Measurements from ENCODE around the gene FOXN3.

The FOXN3 gene

DNA sequence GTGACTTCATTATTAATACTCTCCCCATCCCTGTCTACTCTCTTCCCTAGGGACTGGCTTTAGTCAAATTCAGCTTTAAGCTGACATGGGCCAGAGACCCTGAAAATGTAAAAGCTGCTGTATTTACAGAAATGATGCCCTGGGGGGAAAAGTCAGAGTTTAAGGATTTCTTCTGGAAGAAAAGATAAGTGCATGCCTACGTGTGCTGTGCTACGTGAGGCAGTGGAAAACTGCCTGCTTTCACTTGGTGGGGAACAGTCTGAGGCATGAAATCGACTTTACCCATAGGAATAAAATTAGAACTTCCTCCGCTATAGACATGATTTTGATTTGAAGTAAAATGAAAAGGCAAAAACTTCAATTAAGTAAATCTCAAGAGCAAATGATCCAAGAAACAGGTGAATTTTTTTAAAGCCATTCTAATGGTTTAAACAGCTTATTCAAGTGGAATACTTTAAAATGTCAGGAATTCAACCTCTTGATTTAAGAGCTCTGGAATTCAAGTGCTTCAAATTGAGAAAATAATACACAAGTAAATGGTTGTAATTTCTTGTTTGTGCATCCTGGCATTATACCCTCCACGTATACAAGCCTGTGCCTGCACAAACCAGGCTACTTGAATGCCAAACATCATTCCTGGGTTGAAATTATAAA lies 168.5 kb downstream of the FOXN3 start:
- no peak for DNase-seq

DNA sequence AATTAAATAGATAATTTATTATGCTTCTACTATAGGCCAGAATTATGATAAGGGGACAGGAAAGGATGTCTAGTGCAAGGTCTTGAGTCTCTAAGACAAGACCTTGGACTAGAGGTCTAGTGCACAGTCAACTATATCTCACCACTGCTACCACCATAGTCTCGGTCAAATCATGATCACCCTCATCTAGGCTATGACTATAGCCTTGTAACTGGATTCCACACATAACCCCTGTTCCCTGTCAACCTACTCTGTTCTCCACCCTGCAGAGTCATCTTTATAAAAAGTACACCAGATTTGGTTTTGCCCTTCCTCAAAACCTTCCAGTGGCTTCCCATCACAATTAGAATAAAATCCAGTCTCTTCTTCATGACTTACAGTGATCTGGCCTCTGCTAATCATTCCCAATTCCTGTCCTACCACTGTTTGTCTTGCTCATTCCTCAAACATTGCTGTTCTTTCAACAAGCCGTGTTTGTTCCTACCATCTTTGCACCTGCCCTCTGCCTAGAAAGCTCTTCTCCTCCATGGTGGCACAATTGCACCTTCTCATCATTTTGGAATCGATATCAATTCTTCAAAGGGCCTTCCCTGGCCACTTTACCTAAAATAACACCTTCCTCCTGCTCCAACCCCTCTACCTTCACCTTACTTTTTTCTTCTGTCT lies 169.4 kb downstream of the FOXN3 start:
- DNase-seq = peak in 1 of 3 experiments; percentile 13

DNA sequence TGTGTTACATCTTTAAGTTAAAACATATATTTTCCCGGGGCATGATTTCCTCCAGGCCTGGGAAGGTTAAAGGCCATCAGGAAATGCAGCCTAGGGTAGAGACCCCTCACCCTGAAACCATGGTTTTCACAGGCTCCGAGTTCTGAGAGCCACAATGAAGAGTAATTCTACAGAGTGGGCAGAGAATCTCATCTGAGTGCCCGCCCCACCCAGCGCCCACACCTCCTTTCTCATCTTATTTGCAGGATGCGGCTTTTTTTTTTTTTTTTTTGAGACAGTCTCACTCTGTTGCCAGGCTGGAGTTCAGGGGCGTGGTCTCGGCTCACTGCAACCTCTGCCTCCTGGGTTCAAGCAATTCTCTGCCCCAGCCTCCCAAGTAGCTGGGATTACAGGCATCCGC lies 170.7 kb downstream of the FOXN3 start:
- no peak for DNase-seq

DNA sequence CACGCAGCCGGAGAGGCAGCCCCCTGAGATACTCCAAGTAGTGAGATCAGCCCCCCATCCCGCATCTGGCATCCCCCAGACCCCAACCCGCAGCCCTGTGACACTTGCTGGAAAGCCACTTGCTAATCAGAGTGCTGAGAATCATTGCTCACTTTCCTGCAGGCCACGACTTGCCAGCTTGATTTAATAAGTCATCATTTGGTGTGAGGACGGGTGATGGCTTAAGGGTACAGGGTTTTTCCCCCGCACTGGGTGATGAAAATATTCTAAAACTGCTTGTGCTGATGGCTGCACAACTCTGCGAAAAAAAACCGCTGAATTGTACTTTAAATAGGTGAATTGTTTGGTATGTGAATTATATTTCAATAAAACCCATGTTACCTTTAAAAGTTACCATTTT lies 171.2 kb downstream of the FOXN3 start:
- DNase-seq = no peak

DNA sequence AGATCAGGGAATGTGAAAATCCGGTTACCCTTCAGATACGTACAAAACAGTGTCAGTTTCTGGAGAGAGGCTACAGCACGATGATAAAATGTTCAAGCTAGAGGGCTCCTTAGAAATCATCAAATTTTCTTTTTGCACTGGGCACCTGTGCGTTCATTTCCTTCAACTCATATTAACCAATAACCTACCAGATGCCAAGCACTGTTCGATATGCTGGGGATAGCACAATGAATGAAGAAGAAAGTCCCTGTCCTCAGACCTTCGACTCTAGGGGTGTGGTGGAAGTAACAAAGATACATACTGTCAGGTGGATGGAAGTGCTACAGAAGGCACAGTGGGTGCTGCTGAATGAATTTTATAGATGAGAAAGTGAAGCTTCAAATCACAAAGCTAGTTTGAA lies 172.3 kb downstream of the FOXN3 start:
- no peak for DNase-seq

DNA sequence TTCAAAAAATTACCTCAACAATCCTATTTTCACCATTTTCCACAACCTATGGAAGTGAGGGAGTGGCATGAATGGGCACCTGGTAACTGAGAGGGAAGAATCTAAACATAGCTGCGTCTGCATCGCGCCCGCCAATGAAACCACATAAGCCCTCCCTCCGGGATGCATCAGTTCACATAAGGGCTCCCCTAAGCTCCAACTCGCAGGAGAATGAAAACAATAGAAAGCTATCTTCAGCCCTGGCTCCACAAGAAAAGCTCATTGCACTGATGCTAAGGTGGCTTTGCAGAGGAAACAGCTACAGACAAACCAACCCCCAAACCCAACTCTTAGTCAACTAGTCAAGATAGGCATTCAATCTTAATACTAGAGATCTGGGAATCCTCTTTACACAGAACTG lies 173.3 kb downstream of the FOXN3 start:
- DNase-seq = peak in 1 of 3 experiments; percentile 90

DNA sequence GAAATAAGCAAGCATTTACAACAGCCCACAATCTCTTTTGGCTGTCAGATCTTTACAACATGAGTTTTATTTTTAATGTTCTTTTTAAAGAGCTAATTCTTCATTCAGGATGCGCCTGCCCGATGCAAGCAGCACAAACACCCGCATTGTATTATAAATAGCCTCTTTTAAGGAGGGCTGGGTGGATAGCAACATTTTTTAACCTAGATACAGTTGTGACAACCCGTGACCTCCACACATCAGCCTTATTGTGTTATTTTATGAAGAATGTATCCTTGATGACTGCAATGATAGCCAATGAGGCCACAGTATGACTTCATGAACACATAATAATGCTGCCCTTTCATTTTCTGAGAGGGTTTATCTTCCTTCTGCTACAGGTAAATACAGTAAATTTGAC lies 173.7 kb downstream of the FOXN3 start:
- no peak for DNase-seq

DNA sequence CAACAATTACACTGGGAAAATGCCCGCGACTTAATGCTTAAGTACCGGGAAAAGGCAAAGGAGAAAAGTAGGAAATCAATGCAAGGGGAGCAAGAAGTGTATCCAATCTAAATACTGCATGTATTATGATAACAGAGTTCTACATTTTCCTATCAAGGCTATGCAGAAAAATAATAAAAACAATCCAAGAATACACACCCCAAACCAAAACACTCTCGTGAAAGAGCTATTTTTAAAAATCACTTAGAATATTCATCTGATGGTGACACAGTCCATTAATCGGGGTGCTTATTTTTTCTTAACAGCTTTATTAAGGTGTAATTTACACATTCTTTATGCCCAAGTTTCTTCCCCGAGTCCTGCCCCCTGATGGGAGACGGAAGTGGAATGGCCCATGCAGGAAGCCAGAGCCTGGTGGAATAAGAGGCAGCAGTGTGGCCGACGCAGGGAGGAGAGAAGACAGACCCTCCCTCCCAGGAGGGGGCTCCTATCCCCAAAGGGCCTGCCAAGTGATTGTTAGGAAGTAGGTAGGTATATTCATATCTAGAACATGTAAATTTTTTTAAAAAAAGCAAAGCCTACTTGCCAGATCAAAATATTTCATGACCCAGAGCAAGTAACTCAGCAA lies 174.3 kb downstream of the FOXN3 start:
- no peak for DNase-seq

DNA sequence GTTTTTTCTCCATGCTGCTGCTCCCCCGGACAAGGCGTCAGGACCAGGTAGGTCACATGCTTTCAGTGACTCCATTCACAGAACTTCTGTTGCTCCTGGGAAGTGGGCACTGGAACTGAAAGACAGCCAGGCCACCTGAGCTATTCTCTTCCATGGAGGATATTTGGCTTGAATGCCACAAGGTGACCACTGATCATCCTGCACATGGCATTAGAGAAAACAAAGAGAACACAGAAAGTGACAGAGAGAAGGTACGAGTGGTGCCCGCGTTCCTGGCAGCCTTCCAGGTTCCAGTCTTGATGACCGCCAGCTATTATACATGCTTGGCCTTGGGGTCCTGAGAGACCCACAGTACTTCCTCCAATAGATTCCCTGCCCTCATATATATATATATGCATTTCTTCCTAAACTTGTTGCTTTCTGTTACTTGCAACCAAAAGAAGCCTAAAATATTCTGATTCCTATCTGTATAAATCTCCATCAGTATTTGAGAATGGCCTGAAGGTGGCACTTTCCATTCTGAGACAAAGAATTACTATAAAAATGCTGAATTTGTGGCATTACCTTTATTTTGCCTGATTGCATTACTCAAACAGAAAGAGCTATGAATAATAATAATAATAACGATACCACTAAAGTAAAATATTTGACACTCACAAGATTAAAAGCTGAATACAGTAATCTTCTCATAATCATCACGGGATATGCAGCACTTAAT lies 174.9 kb downstream of the FOXN3 start:
- peak in 1 of 3 experiments; percentile 11 for DNase-seq

DNA sequence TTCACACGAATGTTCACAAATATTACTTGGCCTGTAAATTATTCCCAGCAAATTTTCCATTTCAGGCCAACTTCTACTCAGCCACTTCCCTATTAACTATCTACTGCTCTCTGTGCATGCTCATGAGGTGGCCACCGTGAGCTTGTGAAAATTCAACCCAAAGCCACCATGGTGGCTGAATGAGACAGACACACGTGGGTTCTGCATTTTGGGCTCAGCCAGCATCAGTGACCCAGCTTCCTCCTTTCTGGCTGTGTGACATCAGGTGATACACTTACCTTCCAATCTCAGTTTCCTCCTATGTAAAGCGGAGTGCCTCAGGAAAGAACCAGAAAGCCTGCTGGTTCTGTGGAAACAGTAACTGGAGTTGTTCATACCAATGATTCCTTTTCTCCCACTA lies 175.8 kb downstream of the FOXN3 start:
- no peak for DNase-seq

DNA sequence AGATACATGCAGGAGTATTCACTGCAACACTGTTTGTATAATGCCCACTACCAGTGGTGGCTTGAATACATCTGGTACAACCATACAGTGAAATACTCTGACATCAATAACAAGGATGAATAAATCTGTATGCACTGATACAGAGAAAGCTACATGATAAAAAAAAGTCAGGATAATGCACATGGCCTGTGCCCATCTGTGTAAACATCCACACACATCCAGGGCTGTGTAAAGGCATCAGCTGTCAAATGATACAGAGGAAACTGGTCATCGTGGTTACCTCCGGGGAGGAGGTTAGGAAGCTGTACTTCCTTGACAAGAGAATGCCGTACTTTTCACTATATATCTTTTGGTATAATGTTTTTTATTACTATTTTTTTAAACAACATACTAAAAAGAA lies 176.6 kb downstream of the FOXN3 start:
- no peak for DNase-seq

DNA sequence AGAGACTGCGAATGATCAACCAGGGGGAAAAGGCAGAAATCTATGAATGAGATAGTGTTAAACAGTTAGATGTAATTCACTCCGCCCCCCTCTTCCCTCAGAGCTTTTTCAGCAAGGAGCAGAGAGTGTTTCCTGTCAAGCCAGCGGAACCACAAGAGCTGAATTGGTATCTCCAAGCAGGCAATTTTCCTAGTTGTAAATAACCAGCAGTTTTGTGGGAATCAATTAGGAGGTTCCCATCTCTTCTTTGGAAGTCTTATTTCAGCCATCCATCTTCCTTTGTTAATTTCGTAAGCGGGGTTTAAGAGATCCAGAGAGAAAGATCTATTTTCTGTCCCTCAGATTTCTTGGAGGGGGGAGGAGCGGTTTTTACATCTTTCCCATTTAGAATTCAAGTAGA lies 178.0 kb downstream of the FOXN3 start:
- DNase-seq = peak in 2 of 3 experiments; percentile 24 to 60

DNA sequence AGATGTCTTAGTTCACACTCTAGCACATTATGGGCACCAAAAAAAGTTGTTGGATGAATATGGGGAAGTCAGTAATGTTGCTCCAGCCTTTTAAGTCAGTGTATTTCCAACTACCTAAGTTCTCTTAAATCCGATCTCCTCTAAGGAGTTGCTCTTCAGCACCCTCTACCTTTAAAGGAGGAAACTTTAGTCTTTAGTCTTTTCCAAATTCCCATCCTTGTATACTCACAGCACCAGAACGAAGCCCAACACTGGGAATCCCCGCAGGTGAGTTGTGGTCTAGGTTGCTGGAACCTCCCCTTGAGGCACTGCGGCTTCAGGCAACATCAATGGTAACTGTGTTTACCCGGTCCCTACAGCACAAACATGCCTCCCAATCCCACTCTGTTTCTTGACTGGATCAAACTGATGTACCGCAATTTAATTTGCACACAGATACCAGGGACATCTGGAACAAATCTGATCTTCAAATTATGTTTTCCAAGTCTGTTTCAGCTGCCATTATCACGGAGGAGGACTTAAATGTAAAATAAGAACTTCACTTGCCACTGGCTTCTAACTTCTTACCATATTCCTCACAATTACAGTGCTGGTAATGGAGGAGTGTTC lies 179.0 kb downstream of the FOXN3 start:
- peak in 1 of 3 experiments; percentile 10 for DNase-seq

DNA sequence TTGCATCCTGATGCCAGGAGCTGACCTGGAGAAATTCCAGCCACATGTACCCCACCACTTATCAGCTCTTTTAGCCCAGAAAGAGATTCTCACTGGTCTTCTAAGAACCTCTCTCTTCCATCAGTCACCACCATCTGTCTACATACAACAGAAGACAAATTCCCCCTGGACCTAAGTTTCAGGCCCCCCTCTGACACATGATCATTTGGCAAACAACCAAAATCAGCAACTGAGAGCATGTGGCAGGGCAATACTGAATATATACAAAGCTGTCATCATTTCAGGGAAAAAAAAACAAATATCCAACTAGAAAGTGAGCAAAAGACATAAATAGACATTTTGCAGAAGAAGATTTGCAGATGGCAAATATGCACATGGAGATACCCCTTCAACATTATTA lies 180.2 kb downstream of the FOXN3 start:
- no peak for DNase-seq

DNA sequence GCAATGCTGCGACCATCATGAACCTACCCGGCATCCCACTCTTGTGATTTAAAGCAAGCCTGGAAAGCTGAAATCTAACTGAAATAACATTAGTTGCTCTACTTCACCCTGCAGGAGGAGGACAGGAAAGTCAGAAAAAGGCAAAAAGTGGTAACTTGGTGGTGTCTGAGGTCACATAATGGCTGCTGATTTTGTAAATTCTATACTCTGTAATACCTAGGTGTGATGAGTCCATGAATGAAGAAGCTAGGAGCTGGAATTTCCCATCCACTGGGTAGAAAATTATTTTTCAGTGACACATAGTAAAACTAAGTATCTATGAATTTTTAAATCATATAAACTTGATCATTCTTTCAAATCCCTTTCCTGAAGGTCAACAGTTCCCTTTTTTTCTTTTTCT lies 183.8 kb downstream of the FOXN3 start:
- DNase-seq = no peak

DNA sequence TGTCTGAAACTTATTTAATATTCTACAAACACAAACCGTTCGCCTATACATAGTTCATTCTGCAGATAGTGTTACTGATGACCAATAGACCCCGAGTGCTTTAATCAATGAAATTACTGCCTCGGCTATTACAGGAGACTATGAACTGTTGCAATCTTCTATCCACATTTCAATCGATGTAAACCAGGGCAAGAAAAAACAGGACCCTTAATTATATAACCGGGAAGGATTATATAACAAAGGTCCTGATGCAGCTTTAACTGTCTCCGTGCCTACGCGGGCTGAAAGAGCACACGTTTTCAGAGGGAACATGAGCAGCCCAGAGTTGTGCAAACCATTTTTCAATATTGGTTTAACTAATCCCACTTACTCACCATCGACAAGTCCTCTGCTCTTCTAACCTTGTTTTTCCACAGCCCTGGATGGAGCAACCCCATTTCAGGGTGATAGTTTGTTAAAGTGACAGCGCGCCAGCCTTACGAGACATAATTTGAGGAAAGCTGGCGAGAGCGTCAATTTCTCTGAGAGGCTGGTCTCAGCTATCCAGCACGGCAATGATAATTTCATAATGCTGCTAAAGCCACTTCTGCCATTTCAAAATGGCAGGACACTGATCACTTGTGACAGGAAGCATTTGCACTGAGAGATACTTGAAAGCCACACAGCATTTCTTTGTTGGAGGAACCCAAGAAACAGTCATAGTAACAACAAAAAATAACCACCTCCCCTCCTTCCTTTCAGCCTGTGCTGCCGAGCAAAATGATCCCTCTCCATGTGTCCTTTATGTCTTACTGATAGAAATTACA lies 184.6 kb downstream of the FOXN3 start:
- DNase-seq = peak in 1 of 3 experiments; percentile 75

DNA sequence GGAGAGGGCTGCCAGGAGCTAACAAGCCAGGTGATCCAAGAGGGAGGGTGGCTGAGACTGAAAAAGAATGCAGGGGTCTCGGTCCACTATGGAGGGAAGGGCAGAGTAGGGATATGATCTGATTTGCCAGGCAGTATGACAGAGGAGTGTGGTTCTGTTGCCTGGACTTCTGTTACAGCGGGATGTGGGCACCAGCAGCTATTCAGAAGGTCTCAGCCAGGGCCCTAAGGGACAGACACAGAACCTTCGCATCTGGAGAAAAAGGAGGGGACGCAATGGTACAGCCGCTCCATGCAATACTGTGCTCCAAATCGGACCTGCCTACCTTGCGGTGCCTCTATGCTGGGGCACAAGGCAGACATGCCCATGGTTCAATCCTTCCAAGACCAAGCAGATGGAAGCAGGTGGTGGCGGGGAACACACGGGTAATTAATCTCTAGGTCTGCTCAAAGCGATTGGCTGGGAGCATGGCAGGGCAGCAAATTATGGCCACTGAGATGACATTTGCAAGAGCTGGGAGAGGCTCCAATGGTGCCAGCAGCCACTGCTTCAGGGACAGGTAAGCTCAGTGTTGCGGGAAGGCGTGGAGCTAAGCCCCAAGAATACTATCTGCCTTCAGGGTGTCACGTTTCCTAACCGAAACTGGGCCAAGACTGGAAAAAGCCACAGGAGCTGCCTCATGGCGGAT lies 185.5 kb downstream of the FOXN3 start:
- DNase-seq = peak in 1 of 3 experiments; percentile 34

DNA sequence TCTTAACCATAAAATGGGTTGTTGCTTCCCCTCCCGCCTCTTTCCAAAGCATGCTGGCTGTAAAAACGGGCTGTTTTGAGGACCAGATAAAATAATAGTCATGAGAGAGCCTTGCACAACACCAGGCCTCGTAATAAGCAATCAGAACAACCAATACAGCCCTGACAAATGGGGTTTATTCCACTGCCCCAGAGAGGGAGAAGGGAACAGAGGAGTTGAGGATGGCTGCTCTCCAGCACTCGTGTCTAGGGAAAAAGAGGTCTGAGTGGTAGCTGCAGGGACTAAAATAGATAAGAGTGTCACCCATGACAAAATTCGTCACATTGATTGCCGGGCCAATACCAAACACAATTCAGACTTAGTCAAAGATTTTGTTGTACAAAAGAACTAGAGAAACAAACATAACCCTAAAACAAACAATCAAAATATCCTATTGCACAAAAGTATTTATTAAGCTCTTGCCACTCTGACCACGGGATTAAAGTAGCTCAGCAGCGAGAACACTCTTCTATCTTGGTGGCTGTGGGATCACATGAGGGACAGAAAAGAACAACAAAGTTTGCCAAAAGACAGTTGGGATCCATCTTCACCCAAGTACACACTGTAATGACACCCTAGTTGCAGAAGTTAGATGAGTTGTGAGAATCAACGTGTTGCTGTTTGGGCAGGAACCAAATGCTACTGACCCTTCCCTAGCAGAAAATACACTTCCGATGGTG lies 188.0 kb downstream of the FOXN3 start:
- DNase-seq = no peak

DNA sequence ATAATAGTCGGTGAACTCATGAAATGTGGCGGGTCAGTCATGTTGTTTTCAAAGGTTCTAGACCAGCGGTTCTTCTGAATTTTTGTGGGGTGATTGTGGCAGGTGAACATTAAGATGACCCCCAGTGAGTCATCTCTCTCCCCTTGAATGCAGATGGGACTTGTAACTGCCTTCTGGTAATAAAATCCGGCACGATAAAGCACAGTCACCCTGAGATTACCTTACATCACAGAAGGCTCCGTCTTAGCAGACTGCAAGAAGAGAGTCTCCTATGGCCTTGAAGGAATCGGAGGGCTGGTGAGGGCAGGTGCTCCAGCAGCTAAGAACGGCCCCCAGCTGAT lies 189.6 kb downstream of the FOXN3 start:
- no peak for DNase-seq

DNA sequence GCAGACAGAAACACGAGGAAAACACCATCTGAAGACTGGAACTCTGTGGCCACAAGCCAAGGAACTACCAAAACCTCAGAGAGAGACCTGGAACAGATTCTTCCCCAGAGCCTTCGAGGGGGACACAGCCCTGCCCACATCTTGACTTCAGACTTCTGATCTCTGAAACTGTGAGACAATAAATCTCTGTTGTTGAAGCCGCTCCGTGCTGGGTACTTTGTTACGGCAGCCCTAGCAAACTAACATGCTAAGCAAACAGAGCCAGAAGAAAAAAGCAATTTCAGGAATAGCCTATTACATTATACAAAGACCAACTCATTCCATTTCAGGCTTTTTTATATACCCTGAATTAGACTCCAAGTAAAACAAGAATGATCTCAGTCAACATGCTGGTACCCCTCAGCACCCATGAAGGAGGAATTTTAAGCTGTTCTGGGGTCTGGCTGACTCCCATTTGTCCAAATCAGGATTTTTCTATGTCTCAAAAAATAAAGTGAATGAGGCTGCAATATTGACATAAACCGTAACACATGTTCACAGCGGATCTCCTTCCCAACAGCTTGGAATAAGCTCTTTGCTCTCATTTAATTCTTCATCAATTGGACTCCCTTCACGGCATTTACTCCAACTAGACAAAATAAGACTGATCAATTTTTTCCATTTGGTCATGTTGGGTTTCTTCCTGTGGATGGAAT lies 190.1 kb downstream of the FOXN3 start:
- DNase-seq = peak in 1 of 3 experiments; percentile 42

DNA sequence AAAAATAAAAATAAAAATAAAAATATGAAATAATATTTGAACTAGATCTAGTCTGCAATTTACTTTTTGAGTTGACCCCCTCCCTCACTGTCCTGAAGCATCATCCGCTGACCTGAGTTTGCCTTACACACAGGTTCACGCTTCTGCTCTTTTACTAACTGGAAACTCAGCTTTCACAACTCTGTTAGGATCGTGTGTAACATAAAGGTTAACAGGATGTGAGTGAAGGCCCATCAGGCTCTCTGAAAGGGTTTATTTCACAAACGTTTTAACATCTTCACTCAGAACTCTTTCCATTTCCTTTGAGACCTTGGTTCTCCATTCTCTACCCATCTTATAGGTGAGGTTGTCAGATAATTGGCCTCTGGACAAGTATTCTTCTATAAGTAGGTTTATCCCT lies 191.4 kb downstream of the FOXN3 start:
- no peak for DNase-seq
